Measurements from ENCODE around the gene VWC2.

DNA sequence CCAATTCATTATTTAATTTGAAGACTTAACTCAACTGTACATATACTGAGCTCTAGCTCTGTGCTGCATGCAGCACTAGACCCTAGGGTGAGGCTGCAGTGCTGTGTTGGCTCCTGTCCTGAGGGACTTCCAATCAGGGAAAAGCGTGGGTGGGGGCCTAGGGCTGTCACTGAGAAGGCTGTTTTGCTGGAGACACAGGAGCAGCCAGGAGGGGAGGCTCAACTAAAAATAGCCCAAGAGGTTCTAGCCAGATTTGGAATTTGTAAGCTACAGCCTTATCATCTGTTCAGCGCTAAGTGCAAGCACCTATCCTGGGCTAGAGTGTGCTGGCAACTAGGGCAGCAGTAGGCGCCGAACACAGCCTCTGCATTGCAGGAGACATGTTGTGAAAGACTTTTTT, 121.1 kb downstream of the VWC2 start:
- TF ChIP-seq, protein P1, sequence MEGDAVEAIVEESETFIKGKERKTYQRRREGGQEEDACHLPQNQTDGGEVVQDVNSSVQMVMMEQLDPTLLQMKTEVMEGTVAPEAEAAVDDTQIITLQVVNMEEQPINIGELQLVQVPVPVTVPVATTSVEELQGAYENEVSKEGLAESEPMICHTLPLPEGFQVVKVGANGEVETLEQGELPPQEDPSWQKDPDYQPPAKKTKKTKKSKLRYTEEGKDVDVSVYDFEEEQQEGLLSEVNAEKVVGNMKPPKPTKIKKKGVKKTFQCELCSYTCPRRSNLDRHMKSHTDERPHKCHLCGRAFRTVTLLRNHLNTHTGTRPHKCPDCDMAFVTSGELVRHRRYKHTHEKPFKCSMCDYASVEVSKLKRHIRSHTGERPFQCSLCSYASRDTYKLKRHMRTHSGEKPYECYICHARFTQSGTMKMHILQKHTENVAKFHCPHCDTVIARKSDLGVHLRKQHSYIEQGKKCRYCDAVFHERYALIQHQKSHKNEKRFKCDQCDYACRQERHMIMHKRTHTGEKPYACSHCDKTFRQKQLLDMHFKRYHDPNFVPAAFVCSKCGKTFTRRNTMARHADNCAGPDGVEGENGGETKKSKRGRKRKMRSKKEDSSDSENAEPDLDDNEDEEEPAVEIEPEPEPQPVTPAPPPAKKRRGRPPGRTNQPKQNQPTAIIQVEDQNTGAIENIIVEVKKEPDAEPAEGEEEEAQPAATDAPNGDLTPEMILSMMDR (IDR thresholded peaks at IDR 0.05): no peak
- no peak for TF ChIP-seq POLR2A (IDR thresholded peaks at IDR 0.05)

Data from body of pancreas (tissue), 4 donors.